Parietal lobe (tissue), 2 donors: ENCODE data around the gene POTEB2. TPM values are rescaled to one million over a fixed set of nuclear protein-coding genes. Genes with fewer than 3 reads are reported as not detected.

Experiments used
- small RNA-seq: library from RNA; depleted of rRNA; stranded (forward); fragments of <200 nt; gene quantifications from one replicate; pipeline ENCODE3, GENCODE V24; 2014; ENCODE audit warnings: low replicate concordance
- total RNA-seq: library from RNA; depleted of rRNA; stranded (reverse); fragments of >200 nt; gene quantifications from one replicate; pipeline ENCODE4 v1.2.3, GENCODE V29; 2014

Gene POTEB2
- total RNA-seq = not detected

DNA sequence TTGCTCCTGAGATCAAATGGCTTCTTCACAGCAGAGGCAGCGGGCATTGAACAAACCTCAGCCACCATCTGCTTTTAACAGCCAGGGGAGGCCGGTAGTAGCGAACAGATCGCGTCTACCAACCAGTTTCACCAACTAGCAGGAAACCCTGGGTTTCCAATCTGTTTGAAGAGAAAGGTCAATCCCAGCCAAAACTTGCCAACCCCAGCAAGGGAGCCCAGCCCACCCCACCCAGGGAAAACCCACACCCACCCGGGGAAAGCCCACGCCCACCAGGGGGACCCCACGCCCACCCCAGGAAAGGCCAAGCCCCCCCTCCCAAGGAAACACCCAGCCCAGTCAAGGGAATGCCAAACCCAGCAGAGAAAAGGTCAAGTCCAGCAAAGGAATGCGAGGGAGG is at the start of gene POTEB2:
Gene POTEB2 (minus strand): TSS at position 101 of the 400 bp plus-strand sequence. CDS start 33 bp downstream, at position 68.

Small RNA genes within 50 kb of the gene (small RNA-seq; reads per million reads assigned to genes)
- not detected for gene AC012414.2
- gene MIR3118-2 = not detected
- not detected for gene RNU6-749P
- not detected for gene ZNF519P2
